Duodenal mucosa (tissue), 2 donors: ENCODE data around the gene DCST2.
"Not testable (repeated sequence)": the region's sequence is repeated elsewhere in the genome, so short reads cannot be mapped to it uniquely, and the experiment has no call there.

Experiments
- H3K27ac ChIP-seq: one replicate; pipeline ENCODE4 v1.7.0; 2013; ENCODE audit warnings: low read depth, low read length
- H3K27me3 ChIP-seq, 2 donors: one replicate each; pipeline ENCODE4 v1.7.0; 2013; ENCODE audit warnings: low read length in 2 of 2, control low read depth in 1 of 2; ENCODE audit not compliant: insufficient read depth in 2 of 2, control insufficient read depth in 1 of 2
- H3K36me3 ChIP-seq, 2 donors: one replicate each; pipeline ENCODE4 v1.7.0; 2013; ENCODE audit warnings: low read length in 2 of 2, control low read depth in 1 of 2; ENCODE audit not compliant: insufficient read depth in 2 of 2, control insufficient read depth in 1 of 2
- H3K4me1 ChIP-seq, 2 donors: one replicate each; pipeline ENCODE4 v1.7.0; 2013; ENCODE audit warnings: low read length in 2 of 2, control low read depth in 1 of 2; ENCODE audit not compliant: insufficient read depth in 2 of 2, control insufficient read depth in 1 of 2
- H3K4me3 ChIP-seq, 2 donors: one replicate each; pipeline ENCODE4 v1.7.0; 2013; ENCODE audit warnings: low read length in 2 of 2, low read depth in 1 of 2
- H3K9ac ChIP-seq, 2 donors: one replicate each; pipeline ENCODE4 v1.7.0; 2013; ENCODE audit warnings: low read length in 2 of 2, low read depth in 1 of 2
- H3K9me3 ChIP-seq, 2 donors: one replicate each; pipeline ENCODE4 v1.7.0; 2013; ENCODE audit warnings: low read length in 2 of 2, control low read depth in 1 of 2; ENCODE audit not compliant: control insufficient read depth in 1 of 2

DCST2 gene

GRCh38 chr1:154999571-155000410, 33.8 kb downstream of the DCST2 start:
- H3K9me3 ChIP-seq: no peaks in the 10 kb centered on the region
- H3K9ac ChIP-seq: peak overlapping the region; percentile 88 to 93
- H3K27me3 ChIP-seq: no peaks in the 10 kb centered on the region
- H3K4me1 ChIP-seq: peaks cover 30 to 33% of the 10 kb centered on the region in 2 donors
- peak overlapping the region; percentile 88 for H3K27ac ChIP-seq
- H3K4me3 ChIP-seq: peak overlapping the region; percentile 82 to 89
- no peaks in the 10 kb centered on the region for H3K36me3 ChIP-seq

DNA sequence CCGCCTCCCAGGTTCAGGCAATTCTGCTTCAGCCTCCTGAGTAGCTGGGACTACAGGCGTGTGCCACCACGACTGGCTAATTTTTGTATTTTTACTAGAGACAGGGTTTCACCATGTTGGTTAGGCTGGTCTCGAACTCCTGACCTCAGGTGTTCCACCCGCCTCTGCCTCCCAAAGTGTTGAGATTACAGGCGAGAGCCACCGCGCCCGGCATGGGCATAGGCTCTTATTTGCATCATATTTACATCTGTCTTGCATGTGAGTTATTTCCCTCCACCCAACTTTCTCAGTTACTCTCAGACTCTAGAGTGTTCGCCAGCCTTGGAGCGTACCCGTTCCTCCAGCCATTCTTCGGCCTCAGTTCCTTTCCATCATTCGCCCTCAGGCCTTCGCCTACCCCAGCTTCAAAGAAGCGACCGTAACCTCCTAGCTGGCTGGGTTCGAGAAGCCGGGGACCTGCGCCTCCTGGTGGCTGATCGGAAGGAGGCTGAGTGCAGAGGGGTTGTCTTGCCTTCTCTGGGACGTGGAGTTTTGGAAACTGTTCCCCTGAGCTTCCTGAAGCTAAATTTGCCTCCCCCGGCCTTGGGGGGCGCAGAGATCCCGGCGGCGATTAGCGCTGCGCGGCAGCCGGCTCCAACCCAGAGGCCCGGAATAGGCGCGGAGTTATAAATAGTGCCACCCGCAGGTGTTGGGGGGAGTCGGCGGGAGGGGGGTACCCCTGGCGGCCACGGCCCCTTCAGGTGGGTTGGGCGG, 34.6 kb downstream of the DCST2 start:
- H3K9me3 ChIP-seq: no peaks in the 10 kb centered on the region
- peak overlapping the region; percentile 40 to 88 for H3K9ac ChIP-seq
- H3K27me3 ChIP-seq: no peaks in the 10 kb centered on the region
- no peaks in the 10 kb centered on the region for H3K36me3 ChIP-seq
- H3K4me1 ChIP-seq: peaks cover 22 to 34% of the 10 kb centered on the region in 2 donors
- H3K27ac ChIP-seq: no peak overlapping the region
- H3K4me3 ChIP-seq: peak overlapping the region; percentile 21 to 58

DNA sequence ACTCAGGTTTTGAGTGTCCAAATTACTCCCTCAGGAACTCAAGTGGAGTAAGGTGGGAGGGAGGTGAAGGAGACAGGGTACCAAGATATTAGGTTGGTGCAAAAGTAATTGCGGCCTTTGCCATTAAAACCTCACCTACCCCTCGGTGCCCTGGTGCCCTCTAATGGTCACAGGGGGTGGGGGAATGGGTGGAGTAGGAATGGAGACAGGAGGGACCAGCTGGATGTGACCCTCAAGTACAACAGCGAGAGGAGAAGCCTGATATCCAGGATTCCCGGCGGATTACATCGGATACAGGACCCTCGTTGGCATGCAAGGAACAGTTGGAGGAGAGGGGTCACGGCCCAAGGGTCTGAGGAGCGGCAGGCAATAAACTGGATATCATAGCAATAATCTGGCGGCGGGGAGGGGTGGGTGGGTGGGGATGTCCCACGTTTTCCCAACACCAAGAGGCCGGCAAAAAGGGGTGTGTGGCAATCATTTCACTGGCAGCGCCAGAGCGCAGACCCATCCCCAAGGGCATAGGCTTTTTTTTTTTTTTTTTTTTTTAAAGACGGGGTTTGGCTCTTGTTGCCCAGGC, 35.3 kb downstream of the DCST2 start:
- Histone ChIP-seq H3K27me3 (no peaks in the 10 kb centered on the region), H3K4me3 (no peak overlapping the region), H3K27ac (no peak overlapping the region), H3K4me1 (peaks cover 22 to 34% of the 10 kb centered on the region in 2 donors), H3K9me3 (no peaks in the 10 kb centered on the region), H3K9ac (no peak overlapping the region), H3K36me3 (no peaks in the 10 kb centered on the region)

- Histone ChIP-seq H3K27me3 (no peaks in the 10 kb centered on the region), H3K4me1 (peaks cover 22 to 34% of the 10 kb centered on the region in 2 donors), H3K27ac (no peak overlapping the region), H3K9me3 (no peaks in the 10 kb centered on the region), H3K4me3 (no peak overlapping the region), H3K36me3 (peaks cover 0 to 4% of the 10 kb centered on the region in 2 donors), H3K9ac (no peak overlapping the region)
Measured at GRCh38 chr1:154996966-154997701, 36.4 kb downstream of the DCST2 start.

DNA sequence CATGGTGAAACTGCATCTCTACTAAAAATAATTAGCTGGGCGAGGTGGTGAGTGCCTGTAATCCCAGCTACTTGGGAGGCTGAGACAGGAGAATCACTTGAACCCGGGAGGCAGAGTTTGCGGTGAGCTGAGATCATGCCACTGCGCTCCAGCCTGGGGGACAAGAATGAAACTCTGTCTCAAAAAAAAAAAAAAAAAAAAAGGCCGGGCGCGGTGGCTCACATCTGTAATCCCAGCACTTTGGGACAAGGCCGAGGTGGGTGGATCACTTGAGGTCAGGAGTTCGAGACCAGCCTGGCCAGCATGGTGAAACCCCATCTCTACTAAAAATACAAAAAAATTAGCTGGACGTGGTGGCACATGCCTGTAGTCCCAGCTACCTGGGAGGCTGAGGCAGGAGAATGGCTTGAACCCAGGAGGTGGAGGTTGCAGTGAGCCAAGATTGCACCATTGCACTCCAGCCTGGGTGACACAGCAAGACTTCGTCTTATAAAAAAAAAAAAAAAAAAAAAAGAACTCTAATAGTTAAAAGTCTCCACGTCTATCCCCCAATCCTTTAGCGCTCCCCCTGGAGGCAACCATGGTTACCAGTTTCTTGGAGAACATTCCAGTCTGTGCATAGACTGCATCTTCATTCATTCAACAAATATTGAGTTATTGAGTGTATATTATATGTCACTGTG, 38.1 kb downstream of the DCST2 start:
- H3K4me1 ChIP-seq: peaks cover 22 to 34% of the 10 kb centered on the region in 2 donors
- H3K27me3 ChIP-seq, H3K27ac ChIP-seq, H3K36me3 ChIP-seq, H3K9me3 ChIP-seq, H3K9ac ChIP-seq, H3K4me3 ChIP-seq: not testable (repeated sequence)

- H3K27me3 ChIP-seq: no peaks in the 10 kb centered on the region
- H3K36me3 ChIP-seq: peaks cover 4 to 12% of the 10 kb centered on the region in 2 donors
- peaks cover 18 to 31% of the 10 kb centered on the region in 2 donors for H3K4me1 ChIP-seq
- H3K9ac ChIP-seq: no peak overlapping the region
- no peak overlapping the region for H3K27ac ChIP-seq
- no peaks in the 10 kb centered on the region for H3K9me3 ChIP-seq
- no peak overlapping the region for H3K4me3 ChIP-seq
Measured at GRCh38 chr1:154994591-154994990, 39.0 kb downstream of the DCST2 start.

- Histone ChIP-seq H3K27ac (no peak overlapping the region), H3K4me3 (no peak overlapping the region), H3K36me3 (peaks cover 4 to 15% of the 10 kb centered on the region in 2 donors), H3K27me3 (no peaks in the 10 kb centered on the region), H3K9me3 (no peaks in the 10 kb centered on the region), H3K9ac (no peak overlapping the region), H3K4me1 (peaks cover 20 to 34% of the 10 kb centered on the region in 2 donors)
Measured at GRCh38 chr1:154994269-154994587, 39.4 kb downstream of the DCST2 start.

GRCh38 chr1:154993572-154994268, 39.9 kb downstream of the DCST2 start, which contains the start of gene LENEP:
LENEP (plus strand) TSS chr1:154993586; CDS start chr1:154993608, 22 bp downstream.
- no peak within 1 kb of the TSS for H3K27ac ChIP-seq
- H3K4me1 ChIP-seq: peaks cover 20 to 34% of the 10 kb centered on the region in 2 donors
- H3K4me3 ChIP-seq: no peak within 1 kb of the TSS
- H3K9me3 ChIP-seq: no peaks in the 10 kb centered on the region
- peaks cover 7 to 20% of the 10 kb centered on the region in 2 donors for H3K36me3 ChIP-seq
- H3K27me3 ChIP-seq: no peaks in the 10 kb centered on the region
- H3K9ac ChIP-seq: no peak within 1 kb of the TSS
